Kidney epithelial cell (primary cell): ENCODE measurements around the gene TBX15. TPM values are rescaled to one million over a fixed set of nuclear protein-coding genes. Genes with fewer than 3 reads are reported as not detected.

Experiments used
- DNase-seq: peaks from one replicate; pipeline ENCODE4 v3.0.0-alpha.2; 2010; ENCODE audit warnings: low read depth
- H3K27me3 ChIP-seq: 2 replicates; pipeline ENCODE4 v1.6.0; 2011; ENCODE audit warnings: low read length; ENCODE audit not compliant: control insufficient read depth, insufficient read depth
- H3K36me3 ChIP-seq: 2 replicates; pipeline ENCODE4 v1.5.1; 2011; ENCODE audit warnings: low read length; ENCODE audit not compliant: control insufficient read depth, insufficient read depth
- H3K4me3 ChIP-seq: 2 replicates; pipeline ENCODE4 v1.5.1; 2011; ENCODE audit warnings: low read depth, mild to moderate bottlenecking, control low read depth, low read length
- total RNA-seq: library from RNA; depleted of rRNA; stranded (reverse); fragments of >200 nt; gene quantifications from 2 replicates; pipeline ENCODE4 v1.2.3, GENCODE V29; 2015
- TF ChIP-seq, protein P1 (sequence below): IDR thresholded peaks from 2 replicates; pipeline ENCODE4 v1.5.1; 2011; ENCODE audit warnings: mild to moderate bottlenecking, moderate library complexity, low read length, control low read depth, inconsistent platforms; ENCODE audit not compliant: insufficient read depth, poor library complexity, severe bottlenecking

The TBX15 gene
- total RNA-seq, 1 donor from 2014 or later = not detected

GRCh38 chr1:118934706-118935105 lies 53.4 kb downstream of the TBX15 start:
- Histone ChIP-seq H3K4me3 (no peak overlapping the region), H3K36me3 (no peaks in the 10 kb centered on the region), H3K27me3 (peaks cover 2% of the 10 kb centered on the region)
- TF ChIP-seq, protein P1, sequence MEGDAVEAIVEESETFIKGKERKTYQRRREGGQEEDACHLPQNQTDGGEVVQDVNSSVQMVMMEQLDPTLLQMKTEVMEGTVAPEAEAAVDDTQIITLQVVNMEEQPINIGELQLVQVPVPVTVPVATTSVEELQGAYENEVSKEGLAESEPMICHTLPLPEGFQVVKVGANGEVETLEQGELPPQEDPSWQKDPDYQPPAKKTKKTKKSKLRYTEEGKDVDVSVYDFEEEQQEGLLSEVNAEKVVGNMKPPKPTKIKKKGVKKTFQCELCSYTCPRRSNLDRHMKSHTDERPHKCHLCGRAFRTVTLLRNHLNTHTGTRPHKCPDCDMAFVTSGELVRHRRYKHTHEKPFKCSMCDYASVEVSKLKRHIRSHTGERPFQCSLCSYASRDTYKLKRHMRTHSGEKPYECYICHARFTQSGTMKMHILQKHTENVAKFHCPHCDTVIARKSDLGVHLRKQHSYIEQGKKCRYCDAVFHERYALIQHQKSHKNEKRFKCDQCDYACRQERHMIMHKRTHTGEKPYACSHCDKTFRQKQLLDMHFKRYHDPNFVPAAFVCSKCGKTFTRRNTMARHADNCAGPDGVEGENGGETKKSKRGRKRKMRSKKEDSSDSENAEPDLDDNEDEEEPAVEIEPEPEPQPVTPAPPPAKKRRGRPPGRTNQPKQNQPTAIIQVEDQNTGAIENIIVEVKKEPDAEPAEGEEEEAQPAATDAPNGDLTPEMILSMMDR = no peak
- no peak for DNase-seq

DNA sequence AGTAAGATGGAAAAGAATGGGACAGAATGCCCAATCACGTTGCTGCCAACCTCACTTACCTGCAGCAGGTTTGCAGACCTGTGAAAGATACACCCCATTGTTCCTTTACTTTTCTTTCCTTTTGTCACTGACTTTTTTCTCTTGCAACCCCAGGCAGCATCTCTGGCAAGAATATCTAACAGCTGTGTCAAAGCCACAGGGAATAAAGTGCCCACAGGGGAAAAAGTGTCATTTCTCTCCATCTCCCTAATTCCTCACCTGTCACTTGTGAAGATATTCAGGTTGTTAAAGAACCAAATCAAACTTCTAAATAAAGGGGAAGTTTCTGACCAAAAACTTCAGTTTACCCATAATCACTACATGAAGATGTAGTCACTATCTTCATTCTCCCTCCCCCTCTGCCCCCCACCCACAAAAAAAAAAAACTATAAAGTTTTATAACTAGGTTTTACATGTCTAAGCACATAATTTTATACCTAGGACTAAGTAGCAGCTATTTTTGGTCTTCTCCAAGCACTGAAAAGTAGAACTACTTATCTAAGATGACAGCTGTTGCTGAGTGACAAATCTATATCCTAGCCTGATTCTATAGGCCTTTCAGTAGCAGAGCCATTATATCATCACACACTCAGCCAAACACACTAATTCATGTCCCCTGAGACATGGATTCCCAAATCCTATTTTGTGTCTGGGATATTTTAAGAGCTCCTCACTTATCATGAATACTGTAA lies 54.9 kb downstream of the TBX15 start:
- Histone ChIP-seq H3K36me3 (no peaks in the 10 kb centered on the region), H3K27me3 (peaks cover 2% of the 10 kb centered on the region), H3K4me3 (no peak overlapping the region)
- DNase-seq = no peak
- TF ChIP-seq, protein P1 = no peak

GRCh38 chr1:118931876-118932275 lies 56.3 kb downstream of the TBX15 start:
- Histone ChIP-seq H3K4me3 (no peak overlapping the region), H3K27me3 (peaks cover 2% of the 10 kb centered on the region), H3K36me3 (no peaks in the 10 kb centered on the region)
- DNase-seq = no peak
- TF ChIP-seq, protein P1 = no peak

- peaks cover 4% of the 10 kb centered on the region for H3K27me3 ChIP-seq
- DNase-seq = no peak
- TF ChIP-seq, protein P1 = no peak
- H3K4me3 ChIP-seq = no peak overlapping the region
- no peaks in the 10 kb centered on the region for H3K36me3 ChIP-seq
Measured at GRCh38 chr1:118928739-118929554, 59.2 kb downstream of the TBX15 start.

- TF ChIP-seq, protein P1 = no peak
- Histone ChIP-seq H3K27me3 (peaks cover 4% of the 10 kb centered on the region), H3K4me3 (no peak overlapping the region)
Measured at GRCh38 chr1:118927427-118928187, 60.5 kb downstream of the TBX15 start.

More at GRCh38 chr1:118927427-118928187, 60.5 kb downstream of the TBX15 start:
- no peak for DNase-seq
- no peaks in the 10 kb centered on the region for H3K36me3 ChIP-seq
